GM21528 (cell line): ENCODE results near the gene TRIP12.
"Not testable (repeated sequence)": the region's sequence is repeated elsewhere in the genome, so short reads cannot be mapped to it uniquely, and the experiment has no call there.

ENCODE experiments used
- ATAC-seq: cut with Tn5 transposase; IDR thresholded peaks from one replicate; pipeline ENCODE4 v1.9.1; 2021; ENCODE audit warnings: mild to moderate bottlenecking, moderate library complexity; ENCODE audit not compliant: unreplicated experiment, low FRiP score

The TRIP12 gene

DNA sequence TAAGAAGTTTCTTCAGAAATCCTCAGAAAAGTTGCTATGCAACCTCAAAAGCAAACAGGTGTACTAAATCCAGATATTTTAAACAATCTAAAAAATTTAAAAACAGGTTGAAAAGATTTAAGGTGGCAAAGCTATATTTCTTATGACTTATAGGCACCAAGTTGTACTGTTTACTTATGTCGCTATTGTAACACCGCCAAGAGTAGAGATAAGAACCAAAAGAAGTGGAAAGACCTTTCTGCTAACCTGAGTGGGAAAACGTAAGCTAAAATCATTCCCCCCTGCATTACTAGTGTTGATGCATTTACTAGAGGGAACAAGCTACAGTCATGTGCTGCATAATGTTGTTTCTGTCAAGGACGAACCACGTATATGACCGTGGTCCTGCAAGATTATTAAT is 83.1 kb downstream of the TRIP12 start:
- ATAC-seq = no peak

- no peak for ATAC-seq
These were observed 85.0 kb downstream of the TRIP12 start for GRCh38 chr2:229836847-229837246.

- no peak for ATAC-seq
These were observed 86.1 kb downstream of the TRIP12 start for GRCh38 chr2:229835596-229836283.

DNA sequence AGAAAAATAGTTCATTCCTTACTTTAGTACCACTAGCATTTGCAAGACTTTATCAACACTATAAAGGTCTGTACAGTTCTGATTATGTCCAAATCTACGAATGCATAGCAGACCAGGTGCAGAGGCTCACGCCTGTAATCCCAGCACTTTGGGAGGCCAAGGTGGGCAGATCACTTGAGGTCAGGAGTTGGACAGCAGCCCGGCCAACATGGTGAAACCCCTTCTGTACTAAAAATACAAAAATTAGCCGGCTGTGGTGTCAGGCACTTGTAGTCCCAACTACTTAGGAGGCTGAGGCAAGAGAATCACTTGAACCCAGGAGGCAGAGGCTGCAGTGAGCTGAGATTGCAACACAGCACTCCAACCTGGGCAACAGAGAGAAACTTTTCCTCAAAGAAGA is 87.4 kb downstream of the TRIP12 start:
- ATAC-seq = not testable (repeated sequence)

- ATAC-seq = no peak
These were observed 89.3 kb downstream of the TRIP12 start for GRCh38 chr2:229832510-229832898.

DNA sequence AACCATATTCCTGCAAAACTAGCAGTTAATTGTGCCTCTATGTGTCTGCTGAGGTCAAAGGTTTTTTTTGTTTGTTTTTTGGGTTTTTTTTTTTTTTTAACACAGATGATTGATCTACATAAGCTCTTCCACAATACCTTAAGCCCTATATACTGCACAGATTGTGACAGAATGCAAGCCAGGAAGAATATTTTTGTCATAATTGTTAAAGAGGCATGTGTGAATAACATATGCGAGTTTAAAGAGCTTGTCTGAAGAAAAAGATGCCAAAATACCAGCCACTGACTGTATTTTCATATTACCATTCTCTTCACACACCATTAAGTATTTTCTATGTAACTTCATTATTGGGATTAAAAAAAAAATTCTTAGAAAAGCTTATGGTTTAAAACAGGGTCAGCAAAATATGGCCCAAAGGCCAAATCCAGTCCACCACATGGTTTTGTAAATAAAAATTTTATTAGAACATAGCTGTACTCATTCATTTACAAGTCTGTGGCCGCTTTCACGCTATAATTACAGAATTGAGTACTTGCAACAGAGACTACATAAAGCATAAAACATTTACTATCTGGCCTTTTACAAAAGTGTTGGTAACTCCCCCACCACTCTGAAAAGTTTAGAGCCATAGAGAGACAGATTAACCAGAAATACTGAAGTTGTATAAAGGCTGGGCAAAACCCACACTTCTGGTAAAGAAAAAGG is 89.9 kb downstream of the TRIP12 start:
- no peak for ATAC-seq

- no peak for ATAC-seq
These were observed 96.3 kb downstream of the TRIP12 start for GRCh38 chr2:229825476-229825875.

GRCh38 chr2:229821316-229821715 is 100.5 kb downstream of the TRIP12 start:
- no peak for ATAC-seq

GRCh38 chr2:229818230-229818629 is 103.6 kb downstream of the TRIP12 start:
- ATAC-seq = no peak

- no peak for ATAC-seq
These were observed 106.0 kb downstream of the TRIP12 start for GRCh38 chr2:229815858-229816257.

- no peak for ATAC-seq
These were observed 106.5 kb downstream of the TRIP12 start for GRCh38 chr2:229815342-229815741.

DNA sequence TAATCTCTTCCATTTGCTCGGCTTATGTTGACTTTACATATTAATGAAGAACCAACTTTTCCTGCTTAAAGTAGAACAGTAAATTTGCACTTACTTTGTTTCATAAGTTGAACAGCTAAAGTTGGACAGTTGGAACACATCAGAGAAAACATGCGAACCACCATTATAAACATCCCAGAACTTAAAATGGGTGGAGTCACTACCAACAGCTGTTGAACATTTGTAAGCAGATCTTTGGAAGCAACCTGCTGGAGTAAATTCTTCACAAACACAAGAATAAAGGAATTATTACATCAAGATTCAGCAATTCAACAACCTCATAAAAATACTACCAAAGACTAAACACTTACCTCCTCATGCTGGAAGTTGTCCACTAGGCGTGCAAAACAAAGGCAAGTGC is 111.0 kb downstream of the TRIP12 start:
- no peak for ATAC-seq

DNA sequence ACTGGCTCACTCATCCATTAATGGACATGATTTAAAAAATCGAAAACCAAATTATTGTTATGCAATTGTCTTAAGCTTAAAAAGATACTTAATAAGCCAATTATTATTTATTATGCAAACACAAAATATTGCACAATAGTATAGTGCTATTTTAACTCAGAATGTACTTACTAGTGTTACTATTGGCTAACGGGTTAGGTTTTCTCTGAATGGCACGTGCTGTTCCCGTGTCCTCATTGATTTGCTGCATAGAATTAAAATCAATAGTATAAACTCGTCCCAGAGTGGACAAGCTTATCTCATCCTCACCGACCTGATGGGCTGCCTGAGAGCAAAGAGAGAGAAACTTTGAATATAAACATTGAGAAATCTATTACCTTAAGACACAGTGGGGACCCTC is 116.2 kb downstream of the TRIP12 start:
- no peak for ATAC-seq

- no peak for ATAC-seq
These were observed 119.0 kb downstream of the TRIP12 start for GRCh38 chr2:229802785-229803184.

GRCh38 chr2:229800997-229801754 is 120.6 kb downstream of the TRIP12 start:
- no peak for ATAC-seq

- no peak for ATAC-seq
These were observed 123.2 kb downstream of the TRIP12 start for GRCh38 chr2:229798446-229799155.

- ATAC-seq = no peak
These were observed 126.8 kb downstream of the TRIP12 start for GRCh38 chr2:229795058-229795457.

- ATAC-seq = no peak
These were observed 127.2 kb downstream of the TRIP12 start for GRCh38 chr2:229794636-229795035.

GRCh38 chr2:229786289-229786688 is 135.5 kb downstream of the TRIP12 start:
- not testable (repeated sequence) for ATAC-seq

DNA sequence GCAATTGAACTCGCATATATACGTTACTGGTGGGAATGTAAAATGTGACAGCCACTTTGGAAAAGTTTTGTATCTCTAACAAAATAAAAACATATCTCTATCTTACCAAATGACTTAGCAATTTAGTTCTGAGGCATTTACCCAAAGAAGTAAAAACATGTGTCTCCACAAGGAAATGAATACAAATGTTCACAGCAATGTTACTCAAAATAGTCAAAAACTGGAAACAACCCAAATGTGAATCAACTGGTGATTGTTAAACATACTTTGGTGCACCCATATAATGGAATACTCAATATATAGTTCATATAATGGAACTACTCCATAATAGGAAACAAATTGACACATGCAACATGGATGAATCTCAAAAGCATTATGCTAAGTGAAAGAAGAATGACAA is 137.0 kb downstream of the TRIP12 start:
- ATAC-seq = no peak
